Measurements from ENCODE around the gene INSIG2.
"Not testable (repeated sequence)": the region's sequence is repeated elsewhere in the genome, so short reads cannot be mapped to it uniquely, and the experiment has no call there.

The INSIG2 gene

DNA sequence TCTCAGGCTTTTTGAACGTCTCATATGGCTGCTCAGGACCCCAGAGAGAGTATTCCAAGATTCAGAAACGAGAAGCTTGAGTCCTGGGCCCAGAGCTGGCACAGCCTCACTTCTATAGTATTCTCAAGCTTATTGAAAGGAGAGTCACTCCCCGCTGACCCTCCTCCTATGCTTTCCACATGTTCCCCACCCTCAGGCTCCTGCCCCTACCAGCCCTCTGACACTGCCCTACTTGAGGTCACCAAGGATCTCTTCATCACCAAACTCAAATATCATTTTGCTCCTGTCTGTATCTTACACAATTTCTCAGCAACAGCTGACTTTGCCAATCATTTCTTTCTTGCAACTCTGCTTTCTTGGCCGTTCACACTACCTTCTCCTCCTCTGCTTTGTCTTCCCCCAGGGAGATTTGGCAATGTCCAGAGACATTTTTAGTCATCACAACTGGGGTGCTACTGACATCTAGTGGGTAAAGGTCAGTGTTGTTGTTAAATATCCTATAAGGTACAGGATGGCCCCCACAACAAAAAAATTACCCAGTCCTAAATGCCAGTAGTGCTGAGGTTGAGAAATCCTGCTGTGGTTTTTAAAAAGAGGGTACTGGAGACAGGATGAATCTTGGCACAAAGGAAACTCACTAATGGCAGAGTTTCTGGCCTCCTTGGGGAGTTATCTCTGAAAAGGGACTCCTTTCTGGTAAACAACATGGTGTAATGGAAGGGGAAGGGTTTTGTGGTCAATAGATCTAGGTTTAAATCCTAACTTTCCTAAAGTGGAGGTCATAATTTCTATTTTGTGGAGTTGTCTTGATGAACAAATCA, 26.9 kb upstream of the INSIG2 start:
- no peak for DNase-seq

DNA sequence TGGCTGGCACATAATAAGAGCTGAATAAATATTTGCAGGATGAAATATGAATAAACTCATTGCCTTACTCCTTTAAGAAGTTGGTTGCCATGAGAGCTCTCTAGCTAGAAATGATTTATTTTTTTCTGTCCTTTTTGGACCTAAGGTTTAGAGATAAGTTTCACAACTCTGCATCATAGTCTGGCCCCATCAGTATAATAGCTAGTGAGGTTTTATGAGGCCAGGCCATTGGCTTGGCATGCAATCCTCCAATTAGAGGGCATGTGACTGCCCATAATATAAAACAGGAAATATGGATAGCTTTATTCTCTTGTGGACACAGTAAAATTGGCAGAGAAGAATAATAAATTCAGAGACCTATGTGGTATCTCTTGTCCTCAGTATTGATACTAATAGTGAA, 26.2 kb upstream of the INSIG2 start:
- DNase-seq = no peak

DNA sequence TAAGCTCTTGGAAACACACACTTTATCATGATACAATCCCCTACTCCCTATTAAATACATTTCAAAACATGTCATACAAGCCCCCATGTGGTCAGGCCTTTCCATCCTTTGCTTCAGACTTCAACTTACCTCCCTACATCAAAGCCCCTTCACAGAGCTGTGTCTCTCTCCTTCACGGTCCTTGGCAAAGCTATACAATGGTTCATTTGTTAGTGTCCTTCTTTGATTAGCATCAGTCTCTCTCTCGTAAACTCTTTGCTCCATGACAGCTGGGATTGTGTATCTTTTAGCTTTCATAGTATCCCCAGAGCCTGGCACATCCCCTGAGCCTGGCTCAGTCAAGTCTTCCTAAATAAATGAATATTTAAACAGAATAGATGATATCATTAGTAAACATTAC, 25.6 kb upstream of the INSIG2 start:
- no peak for DNase-seq

DNA sequence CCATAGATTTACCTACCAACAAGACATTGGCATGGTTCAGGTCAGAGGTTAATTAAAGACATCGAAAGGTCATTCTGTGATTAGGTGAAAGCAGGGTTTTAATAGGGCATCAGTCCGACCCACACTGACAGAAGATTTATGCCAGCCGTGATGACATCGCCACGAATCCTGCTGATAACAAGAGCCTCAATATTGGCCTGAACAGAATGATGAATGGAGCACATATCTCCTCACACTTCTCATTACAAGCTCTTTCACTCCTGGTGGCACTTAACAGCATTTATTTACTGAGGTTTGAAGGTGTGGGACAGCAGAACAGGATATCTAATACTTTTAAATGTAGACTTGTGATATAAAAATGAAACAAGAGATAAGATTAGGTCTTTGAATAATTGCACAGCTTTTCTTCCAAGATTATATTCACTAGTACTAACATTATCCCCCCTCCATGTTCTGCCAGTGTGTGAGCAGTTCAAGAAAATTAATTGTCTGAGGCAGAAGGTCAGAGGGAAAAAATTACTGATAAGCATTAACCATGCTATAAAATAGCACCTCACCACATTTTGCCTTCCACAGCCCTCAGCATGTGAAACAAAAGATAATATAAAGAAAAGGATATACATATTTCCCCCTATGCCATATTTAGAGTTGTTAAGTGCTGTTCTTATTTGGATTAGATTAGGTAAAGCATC, 23.1 kb upstream of the INSIG2 start:
- no peak for DNase-seq

DNA sequence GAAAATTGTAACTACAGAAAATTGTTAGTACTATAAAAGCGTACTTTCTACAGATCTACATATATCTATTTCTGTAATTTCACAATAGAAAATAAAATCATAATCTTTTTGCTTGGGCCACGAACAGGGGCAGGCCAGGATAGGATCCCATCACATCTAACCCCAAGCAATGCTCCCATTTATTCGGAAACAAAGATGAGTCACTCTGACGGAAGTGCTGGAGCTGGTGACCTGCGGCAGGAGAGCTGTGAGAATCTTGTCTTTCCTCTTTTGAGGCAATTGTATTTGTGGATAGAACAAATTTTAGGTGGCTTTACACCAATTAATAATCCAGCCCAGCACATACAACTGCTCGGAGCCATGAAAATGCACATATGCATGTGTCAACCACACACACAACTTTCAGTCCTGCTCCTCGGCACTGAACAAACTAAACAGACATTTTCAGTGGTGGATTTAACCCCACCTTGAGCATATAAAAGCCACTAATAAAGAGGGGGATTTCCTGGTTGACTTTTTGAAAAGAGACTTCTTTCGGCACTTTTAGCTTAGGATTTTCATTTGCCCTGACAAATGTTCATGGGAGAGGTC, 22.3 kb upstream of the INSIG2 start:
- DNase-seq = no peak

DNA sequence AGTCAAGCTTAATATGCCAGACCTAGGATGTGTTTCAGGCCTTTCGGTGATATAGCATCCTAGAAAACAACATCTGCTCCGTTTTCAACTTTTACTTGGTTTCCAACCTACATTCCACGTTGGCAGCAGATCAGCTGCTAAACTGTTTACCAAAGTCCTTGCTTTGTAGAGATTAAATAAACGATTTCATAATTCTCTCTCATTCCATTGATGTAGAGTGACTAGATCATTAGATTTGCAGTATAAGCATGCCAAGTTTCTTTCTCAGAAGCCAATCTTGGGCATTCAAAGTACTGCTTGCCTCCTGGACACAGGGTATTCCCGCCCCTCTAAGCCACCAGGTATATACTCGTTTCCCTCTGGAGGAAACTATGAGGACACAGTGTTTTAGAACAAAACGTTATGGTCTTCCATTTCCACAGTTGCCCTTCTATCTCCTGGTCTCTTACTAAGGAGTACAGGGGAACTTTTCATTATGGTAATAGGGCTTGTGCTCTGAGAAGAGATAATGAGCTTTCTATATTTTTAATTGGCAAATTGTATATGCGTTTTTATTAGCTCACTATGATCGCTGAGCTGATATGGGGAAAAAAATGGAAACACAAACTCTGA, 10.5 kb upstream of the INSIG2 start:
- DNase-seq = no peak

DNA sequence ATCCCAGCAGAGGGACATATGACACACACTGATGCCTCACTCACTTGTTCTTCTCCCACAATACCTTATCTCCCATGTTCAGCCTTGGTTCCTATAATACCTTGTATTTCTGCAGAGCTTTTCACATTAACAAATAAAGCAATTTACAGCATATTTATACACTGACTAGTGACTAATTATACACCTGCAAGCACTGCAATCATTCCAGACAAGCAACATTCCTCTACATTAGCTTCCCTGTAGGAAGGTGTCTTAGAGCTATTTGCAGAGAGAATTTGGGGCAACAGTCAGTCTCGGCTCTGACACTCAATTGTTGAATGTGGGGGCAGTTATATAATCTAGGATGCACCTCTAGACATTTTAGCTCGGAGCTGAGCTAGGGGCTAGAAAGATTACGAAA, 9.5 kb upstream of the INSIG2 start:
- no peak for DNase-seq

DNA sequence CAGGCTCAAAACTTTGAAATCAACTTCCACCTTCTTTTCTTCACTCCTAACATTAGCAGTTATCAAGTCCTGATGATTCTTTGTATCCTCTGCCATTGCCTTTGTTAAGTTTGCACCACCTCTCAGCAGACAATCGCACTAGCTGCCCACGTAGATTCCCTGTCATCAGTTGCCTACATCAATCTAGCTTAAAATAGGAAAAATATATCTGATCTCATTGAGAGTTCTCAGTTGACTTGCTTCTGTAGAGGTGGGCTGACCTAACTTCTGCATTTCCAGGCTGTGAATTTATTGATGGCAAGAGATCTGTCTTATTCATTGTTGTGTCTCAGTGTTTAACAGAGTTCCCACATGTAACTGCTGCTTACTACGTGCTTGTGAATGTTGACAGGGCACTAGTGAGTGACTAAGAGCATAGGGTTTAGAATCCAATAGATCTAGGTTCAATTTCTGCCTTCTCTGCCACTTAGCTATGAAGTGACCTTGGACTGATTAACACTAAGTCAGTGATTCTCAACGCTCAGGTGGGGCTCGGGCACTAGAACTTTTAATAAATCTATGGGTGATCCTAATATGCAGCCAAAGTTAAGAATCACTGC, 3.7 kb upstream of the INSIG2 start:
- DNase-seq = no peak

DNA sequence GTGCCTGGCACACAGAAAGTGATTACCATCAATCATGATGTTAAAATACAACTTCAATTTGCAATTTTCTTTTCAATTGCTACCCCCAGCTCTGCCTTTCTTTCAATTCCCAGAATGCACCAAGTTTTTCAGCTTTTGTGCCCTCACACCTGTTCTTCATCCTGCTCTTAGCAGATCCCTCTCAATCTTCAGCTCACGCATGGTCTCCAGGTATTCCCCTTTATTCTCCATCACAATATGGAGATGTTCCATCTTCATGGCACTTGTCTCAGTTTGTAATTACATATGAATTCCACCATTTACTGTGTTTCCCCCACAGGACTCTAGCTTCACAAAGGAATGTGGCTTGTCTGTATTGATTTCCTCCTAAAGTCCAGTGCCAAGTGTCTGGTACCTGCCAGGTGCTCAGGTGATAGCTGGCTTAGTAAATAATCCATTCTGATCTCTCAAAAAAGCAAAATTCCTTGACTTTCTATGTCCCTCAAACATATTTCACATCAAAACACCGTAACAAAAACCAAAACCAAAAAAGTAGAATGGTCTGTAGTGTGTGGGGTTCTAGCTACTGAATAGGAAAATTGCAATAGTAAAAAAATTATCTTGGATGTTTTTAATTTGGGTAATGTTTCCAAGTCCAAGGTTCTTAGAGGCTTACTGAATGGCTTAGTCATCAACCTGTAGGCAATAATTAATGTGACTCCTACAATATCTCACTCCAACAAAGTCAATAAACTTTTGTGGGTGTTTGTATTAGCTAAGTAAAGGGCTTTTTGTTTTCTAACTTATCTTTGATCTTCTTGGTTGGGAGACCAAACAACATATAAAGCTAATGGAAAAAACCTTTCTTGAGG, 2.9 kb upstream of the INSIG2 start:
- DNase-seq = no peak

DNA sequence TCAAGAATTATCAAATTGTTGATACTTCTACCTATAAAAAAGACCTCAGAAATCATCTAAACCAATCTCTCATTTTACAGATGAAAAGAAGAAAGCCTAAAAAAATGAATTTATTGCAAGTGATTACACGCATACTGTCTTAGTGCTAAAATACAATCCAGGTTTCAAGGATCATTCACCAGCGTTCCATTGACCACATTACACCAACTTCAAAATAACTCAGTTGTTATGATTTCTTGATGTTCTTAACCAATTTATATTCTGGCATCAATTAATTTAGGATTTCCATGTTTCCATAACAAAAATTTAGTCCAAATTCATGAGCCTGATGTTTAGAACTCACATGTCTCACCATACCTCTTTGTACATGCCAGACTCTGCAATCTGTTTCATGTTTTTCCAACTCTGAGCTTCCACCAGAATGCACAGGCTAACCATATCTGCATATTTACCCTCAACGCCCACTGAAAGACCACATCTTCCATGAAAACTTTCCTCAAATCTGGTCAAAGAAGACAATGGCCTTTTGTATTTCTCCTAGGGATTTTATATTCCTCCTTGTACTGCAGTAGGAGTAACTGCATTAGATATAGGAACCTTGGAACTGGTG, 2.1 kb upstream of the INSIG2 start:
- DNase-seq = no peak

DNA sequence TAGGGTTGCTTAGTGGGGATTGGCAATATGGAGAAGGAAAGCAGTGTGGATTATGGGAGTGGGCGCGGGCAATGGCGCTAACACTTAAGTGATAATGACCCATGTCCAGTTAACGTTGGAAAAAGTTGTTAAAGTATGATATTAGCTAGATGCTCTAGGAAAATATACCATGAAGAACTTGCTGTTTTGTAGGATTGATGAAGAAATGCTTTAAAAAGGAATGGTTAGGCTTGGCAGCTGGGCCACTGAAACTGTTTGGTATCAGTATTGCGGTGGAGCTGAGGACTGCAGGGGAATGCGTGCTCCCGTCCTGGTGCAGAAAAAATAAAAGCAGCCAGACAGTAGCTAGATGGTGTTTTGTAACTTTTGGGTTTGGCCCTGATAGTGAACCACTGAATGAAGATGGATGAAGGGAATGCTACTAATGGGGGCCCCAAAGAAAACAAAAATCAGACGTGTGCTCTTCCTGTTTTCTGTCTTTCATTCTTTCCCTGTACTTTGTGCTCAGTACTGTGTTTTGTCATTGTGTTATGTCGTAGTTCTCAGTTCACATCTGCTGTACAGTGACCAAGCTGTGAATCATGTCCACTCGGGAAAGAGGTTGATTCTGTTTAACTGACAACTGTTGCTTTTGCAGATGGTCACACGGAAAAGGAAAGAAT, 999 bp downstream of the INSIG2 start:
- no peak for DNase-seq

DNA sequence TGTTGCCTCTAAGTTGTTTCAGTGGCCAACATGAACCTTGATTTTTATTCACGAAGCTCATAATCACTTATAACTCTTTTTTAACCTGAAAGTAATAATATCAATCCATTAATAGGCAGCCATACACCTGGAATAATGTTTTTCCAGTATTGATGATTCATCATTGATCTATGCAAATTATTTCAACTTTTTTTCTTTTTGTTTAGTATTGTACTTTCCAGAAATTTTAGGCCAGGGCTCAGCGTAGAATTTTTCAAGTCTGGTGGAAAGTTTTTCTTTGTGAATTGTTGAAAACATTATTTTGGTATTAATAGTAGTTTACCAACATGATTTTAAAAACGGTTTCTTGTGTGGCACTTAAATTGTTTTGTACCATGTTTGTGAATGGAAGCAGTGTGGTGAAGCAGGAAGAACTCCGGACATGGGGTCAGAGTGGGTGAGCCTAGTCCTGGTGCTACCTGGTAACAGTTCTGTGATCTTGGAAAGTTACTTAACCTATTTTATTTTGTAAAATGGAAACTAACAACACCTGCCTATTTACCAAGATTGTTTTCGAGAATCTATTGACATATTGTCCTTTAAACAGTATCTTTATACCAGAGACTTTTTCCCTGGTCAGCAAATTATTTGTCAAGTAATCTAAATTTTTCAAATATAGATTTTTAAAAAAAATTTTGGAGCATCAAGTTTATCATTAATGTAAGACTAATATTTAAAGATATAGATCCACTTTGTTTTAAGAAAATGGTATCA, 2.3 kb downstream of the INSIG2 start:
- DNase-seq = no peak

DNA sequence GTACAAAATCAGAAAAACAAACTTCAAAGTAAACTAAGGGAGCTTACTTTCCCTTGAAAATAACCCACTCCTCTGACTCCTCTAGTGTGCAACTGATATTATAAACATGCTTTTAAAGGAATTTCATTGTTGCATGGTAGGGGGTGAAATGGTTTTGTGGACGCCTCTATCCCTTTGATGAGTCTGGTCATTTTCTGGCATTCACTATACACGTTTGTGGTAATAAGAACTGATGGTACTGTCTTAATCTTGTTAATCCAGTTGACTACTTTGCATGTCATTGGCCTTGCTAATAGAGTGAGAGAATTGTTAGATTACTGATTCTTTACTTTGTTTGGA, 2.8 kb downstream of the INSIG2 start:
- no peak for DNase-seq

DNA sequence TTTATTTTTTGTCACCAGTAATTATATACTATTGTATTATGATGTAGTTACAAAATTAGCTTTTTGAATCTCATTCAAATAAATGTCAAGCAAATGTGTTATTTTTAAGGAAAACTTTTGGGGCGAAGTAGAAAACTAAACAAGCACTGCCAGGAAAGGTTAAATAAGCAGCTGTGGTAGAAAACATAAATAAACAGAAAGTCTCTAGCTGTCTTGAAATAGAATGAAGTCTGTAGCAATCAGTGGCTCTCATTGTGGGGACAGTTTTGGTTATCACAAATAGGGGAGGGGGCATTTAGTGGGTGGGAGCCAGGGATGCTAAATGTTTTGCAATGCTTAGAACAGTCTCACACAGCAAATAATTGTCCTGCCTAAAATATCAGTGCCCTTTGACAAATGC, 3.4 kb downstream of the INSIG2 start:
- no peak for DNase-seq

DNA sequence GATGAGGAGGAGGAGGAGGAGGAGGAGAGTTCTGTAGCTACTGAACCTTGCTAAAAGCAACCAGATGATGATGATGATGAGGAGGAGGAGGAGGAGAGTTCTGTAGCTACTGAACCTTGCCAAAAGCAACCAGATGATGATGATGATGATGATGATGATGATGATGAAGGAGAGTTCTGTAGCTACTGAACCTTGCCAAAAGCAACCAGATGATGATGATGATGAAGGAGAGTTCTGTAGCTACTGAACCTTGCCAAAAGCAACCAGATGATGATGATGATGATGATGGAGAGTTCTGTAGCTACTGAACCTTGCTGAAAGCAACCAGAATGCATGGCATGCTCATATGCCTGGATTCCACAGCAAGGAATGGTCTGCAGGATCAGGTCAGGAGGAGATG, 5.8 kb downstream of the INSIG2 start:
- DNase-seq = not testable (repeated sequence)

DNA sequence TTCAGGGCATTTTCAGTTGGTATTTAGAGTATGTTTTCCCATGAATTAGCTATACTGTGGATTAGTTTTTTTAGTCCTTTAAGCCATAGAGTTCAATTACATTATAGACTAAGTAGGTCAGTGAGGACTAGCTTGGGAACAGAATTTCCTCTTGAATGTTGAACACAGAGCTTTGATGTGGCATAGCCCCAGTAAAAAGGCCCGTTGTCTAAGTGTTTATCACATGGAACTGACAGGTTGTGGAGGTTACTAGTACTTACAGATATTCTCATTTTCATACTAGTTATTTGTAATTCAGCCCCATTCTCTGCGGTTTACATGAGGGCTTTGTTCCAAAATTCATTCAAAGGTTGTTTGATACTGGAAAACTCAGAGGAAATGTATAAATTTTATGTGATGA, 6.2 kb downstream of the INSIG2 start:
- no peak for DNase-seq

DNA sequence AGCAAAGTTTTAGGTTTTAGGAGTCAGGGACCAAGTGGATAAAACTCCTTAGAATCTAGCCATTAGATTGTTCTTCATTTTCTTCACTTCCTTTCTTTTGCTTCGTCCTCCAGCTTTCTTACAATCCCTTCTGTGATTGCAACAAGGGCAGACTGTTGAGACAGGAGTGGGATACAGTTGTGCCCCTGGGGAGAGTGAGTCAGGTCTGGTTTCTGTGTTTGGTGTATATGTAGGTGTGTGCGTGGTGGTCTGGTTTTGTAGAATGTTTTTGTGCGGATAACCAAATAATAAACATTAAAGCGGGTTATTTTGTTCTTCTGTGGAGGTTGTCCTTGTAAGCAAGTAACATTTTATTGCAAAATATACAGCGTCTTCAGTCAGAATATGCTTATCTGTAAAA, 7.3 kb downstream of the INSIG2 start:
- no peak for DNase-seq

DNA sequence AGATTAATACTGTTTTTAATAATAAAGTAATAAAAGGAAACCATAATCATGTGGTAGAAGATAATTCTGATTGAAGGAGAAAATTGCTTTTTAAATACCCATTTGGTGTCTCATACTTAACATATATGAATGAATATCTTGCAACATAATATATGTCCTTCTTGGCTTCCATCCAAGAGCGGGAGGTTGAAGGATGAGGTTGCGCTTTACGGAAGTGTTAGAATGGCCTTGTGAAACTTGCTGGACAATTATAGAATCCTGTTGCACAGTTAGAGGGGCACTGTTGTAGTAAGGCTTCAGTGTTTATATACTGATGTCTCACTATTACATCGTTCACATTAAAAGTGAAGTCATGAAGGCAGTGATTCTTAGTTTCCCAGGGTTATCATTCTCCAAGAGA, 9.4 kb downstream of the INSIG2 start:
- no peak for DNase-seq

DNA sequence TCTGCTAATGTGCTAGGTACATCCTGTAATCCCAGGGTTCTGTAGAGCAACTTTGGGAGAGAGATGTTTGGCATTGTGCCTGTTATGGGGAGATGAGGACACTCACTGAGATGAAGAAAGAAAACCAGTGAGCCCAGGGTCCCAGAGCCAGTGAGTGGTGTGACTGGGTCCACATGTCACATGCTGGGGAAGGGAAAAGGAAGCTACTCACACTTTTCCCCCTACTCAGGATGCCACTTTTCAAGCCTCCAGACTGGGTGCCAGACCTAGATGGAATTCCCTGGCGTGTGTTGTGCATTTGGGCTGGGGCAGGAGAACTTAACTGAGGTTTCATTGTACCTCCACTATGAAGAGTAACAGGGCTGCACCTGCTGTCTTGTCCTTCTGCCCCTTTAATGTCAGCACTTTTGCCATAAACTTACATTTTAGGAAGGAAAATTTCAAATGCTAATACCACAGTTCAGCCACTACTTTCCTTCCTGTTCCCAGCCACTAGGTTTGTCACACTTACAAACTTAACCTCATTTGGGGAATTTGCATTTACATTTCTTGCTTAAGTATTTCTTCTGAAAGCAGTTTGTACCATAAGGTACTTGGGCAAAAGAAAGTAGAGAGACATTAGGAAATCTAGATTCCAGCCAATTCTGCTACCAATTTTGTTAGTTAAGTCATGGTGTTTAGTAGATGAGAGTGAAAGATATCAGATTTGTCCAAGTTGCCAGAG, 10.2 kb downstream of the INSIG2 start:
- DNase-seq = no peak

DNA sequence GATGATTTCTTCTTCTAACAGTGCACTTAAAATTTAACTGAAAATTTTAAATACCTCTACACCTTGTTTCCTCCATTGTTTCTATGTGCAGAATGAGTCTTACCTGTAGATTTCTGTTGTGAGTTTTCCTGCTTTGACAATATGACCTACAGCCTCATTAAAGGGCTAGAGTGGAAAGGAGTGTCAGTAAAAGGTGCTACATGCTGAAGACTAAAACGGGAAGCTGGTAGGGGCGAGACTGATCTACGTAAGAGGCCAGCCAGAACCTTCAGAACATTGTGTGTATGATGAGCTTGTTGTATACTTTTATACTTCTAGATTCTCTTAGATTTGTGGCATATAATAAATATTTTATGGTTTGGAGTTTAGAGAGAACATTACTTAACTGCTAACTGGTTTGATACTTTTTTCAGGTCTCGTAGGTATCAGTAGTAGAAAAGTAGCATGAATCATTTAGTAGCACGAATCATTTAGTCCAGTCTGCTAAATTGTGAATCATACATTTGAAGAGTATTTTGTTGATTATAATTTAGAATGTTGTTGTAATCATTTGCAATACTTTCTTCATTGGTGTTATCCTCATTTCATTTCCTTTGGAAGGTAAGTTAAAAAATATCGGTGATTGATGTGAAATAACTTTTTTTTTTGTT, 14.3 kb downstream of the INSIG2 start:
- no peak for DNase-seq
